Measurements from ENCODE around the gene ERC2.

The ERC2 gene

DNA sequence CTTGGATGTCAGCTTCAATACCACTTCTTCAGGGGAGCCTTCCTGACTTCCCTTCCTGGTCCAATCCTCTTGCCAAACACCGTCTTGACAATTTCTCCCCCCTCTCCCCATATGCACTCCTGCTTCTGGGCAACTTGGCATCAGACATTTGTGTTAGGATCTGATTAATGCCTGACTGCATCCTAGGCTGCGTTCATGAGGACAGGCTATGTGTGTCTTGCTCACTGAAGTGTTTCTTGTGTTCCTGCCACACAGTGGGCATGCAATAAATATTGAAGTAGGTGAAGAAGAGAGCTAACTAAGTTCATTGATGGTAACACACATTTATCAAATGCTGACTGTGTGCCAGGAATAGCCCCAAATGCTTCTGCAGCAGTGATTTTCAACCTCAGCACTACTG, 944.8 kb downstream of the ERC2 start:
- Histone ChIP-seq H3K27me3 (ENCODE audit: control insufficient read depth, insufficient read depth, low read length) (no peaks in the 10 kb centered on the region), H3K79me2 (no peaks in the 10 kb centered on the region), H3K4me3 (ENCODE audit: low read depth, low read length) (no peak overlapping the region), H3K4me1 (no peaks in the 10 kb centered on the region), H2AFZ (no peak overlapping the region), H3K36me3 (ENCODE audit: control insufficient read depth, insufficient read depth, low read length) (no peaks in the 10 kb centered on the region), H3K4me2 (ENCODE audit: low read length) (no peak overlapping the region), H3K9me3 (ENCODE audit: control insufficient read depth, low read length) (no peaks in the 10 kb centered on the region), H3K27ac (no peak overlapping the region), H3K9ac (no peak overlapping the region)
- TF ChIP-seq, protein P1, sequence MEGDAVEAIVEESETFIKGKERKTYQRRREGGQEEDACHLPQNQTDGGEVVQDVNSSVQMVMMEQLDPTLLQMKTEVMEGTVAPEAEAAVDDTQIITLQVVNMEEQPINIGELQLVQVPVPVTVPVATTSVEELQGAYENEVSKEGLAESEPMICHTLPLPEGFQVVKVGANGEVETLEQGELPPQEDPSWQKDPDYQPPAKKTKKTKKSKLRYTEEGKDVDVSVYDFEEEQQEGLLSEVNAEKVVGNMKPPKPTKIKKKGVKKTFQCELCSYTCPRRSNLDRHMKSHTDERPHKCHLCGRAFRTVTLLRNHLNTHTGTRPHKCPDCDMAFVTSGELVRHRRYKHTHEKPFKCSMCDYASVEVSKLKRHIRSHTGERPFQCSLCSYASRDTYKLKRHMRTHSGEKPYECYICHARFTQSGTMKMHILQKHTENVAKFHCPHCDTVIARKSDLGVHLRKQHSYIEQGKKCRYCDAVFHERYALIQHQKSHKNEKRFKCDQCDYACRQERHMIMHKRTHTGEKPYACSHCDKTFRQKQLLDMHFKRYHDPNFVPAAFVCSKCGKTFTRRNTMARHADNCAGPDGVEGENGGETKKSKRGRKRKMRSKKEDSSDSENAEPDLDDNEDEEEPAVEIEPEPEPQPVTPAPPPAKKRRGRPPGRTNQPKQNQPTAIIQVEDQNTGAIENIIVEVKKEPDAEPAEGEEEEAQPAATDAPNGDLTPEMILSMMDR (IDR thresholded peaks at IDR 0.05): no peak

DNA sequence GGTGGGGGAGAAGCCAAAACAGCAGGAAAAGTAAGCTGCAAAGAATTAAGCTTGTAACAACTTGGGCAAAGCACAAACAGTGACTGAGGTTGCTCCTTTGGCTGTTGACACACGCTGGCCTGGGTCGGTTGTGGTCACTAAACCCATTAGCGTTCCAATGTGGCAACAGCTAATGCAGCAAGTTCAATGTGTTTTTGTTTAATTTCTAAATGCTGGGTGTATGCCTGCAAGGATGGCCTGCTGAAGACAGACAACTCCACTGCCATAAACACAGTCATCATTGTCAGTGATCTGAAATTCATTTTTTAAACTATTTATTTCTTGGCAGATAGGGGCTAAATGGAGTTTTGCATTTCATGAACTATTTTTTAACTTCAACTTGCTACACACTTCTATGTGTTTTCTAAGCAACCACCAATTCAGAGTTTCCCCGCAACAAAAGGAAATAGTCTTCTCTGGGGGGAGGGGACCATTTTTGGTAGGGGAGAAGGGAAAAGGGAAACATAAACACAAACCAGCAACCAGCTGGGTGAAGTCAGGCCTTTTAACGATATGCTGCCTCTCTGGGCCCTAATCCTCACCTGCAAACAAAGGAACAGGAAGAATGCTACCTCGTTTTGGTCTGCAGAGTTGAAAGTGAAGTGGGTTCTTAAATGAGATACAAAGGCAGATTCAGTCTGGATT, 946.4 kb downstream of the ERC2 start:
- Histone ChIP-seq H3K4me3 (ENCODE audit: low read depth, low read length) (no peak overlapping the region), H3K27me3 (ENCODE audit: control insufficient read depth, insufficient read depth, low read length) (no peaks in the 10 kb centered on the region), H3K9ac (no peak overlapping the region), H3K27ac (no peak overlapping the region), H2AFZ (no peak overlapping the region), H3K9me3 (ENCODE audit: control insufficient read depth, low read length) (no peaks in the 10 kb centered on the region), H3K79me2 (no peaks in the 10 kb centered on the region), H3K36me3 (ENCODE audit: control insufficient read depth, insufficient read depth, low read length) (no peaks in the 10 kb centered on the region), H3K4me1 (no peaks in the 10 kb centered on the region), H3K4me2 (ENCODE audit: low read length) (no peak overlapping the region)
- TF ChIP-seq, protein P1 (IDR thresholded peaks at IDR 0.05): no peak

DNA sequence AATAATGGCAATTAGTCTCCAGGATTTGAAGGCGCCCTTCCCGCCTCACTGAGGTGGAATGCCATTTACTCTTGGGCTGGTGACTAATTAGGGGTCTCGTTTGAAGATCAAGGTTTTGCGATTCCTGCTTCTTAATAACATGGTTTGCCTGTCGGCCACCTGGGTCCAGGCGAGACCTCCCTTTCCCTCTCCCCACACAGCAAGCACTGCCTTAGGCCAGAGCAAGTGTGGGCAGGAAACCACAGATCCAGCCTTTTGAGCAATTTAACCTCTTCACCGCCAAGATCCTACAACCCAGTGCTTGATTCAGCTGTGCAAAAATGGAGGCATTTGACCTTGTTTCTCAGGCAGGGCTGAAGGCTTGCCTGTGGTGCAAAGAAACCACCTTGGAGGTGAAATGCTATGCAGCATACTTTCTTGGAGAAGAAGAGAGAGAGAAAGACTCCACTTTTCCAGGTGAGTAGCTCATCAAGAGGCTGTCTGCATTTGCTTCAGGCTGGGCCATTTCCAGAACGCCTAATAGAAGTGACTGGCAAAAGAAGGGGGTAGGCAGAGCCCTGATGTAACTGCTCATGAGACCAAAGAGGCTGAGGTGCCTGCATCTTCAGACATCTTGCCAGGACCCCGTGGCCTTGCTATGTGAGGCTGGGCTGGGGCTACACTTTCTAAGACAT, 947.1 kb downstream of the ERC2 start:
- H3K9me3 ChIP-seq (ENCODE audit: control insufficient read depth, low read length): no peaks in the 10 kb centered on the region
- no peaks in the 10 kb centered on the region for H3K36me3 ChIP-seq (ENCODE audit: control insufficient read depth, insufficient read depth, low read length)
- TF ChIP-seq, protein P1 (IDR thresholded peaks at IDR 0.05): no peak
- no peaks in the 10 kb centered on the region for H3K27me3 ChIP-seq (ENCODE audit: control insufficient read depth, insufficient read depth, low read length)
- H3K4me1 ChIP-seq: no peaks in the 10 kb centered on the region
- no peak overlapping the region for H3K4me2 ChIP-seq (ENCODE audit: low read length)
- no peak overlapping the region for H3K9ac ChIP-seq
- H3K27ac ChIP-seq: no peak overlapping the region
- no peak overlapping the region for H3K4me3 ChIP-seq (ENCODE audit: low read depth, low read length)
- H3K79me2 ChIP-seq: no peaks in the 10 kb centered on the region
- H2AFZ ChIP-seq: no peak overlapping the region

DNA sequence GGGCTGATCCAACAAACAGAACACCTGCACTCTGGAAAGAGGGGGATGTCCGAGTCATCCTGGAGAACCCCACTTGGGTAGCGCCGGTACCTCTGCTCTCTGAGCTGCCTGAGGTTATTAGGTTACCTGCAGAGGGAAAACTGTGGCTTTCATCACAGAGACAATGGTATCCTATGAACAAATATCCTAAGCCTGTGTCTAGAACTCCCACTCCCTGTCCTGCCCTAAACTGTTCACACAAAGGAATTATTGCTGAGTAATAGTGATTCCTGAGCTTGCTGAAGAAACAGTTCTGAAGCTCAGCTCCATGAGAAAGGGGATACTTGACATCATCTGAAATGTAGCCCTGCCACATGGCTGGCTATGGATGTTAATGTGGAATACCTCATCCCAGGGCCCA, 949.2 kb downstream of the ERC2 start:
- H3K4me2 ChIP-seq (ENCODE audit: low read length): no peak overlapping the region
- no peaks in the 10 kb centered on the region for H3K9me3 ChIP-seq (ENCODE audit: control insufficient read depth, low read length)
- H2AFZ ChIP-seq: no peak overlapping the region
- H3K4me1 ChIP-seq: no peaks in the 10 kb centered on the region
- TF ChIP-seq, protein P1 (IDR thresholded peaks at IDR 0.05): no peak
- H3K4me3 ChIP-seq (ENCODE audit: low read depth, low read length): no peak overlapping the region
- H3K27me3 ChIP-seq (ENCODE audit: control insufficient read depth, insufficient read depth, low read length): no peaks in the 10 kb centered on the region
- no peak overlapping the region for H3K27ac ChIP-seq
- no peaks in the 10 kb centered on the region for H3K36me3 ChIP-seq (ENCODE audit: control insufficient read depth, insufficient read depth, low read length)
- H3K9ac ChIP-seq: no peak overlapping the region
- H3K79me2 ChIP-seq: no peaks in the 10 kb centered on the region

DNA sequence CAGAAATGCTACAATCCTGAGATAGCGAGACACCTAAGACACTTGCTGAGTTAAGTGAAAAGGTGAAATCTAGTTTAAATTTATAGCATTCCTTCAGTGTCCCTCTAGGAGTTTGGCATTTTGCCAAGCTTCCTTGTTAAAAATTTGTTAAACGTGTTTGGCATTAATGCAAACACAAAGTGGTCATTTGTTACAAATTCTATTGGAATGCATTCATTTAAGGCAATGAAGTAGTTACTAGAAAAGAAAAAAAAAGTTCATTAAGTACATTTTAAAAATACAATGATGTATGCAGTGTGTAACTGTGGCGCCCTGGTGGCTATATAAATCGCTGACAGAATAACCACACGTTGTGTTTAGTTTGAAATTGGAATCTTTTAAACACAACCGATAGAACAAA, 949.8 kb downstream of the ERC2 start:
- Histone ChIP-seq H3K27ac (no peak overlapping the region), H3K4me3 (ENCODE audit: low read depth, low read length) (no peak overlapping the region), H2AFZ (no peak overlapping the region), H3K36me3 (ENCODE audit: control insufficient read depth, insufficient read depth, low read length) (no peaks in the 10 kb centered on the region), H3K27me3 (ENCODE audit: control insufficient read depth, insufficient read depth, low read length) (no peaks in the 10 kb centered on the region), H3K79me2 (no peaks in the 10 kb centered on the region), H3K9ac (no peak overlapping the region), H3K4me1 (no peaks in the 10 kb centered on the region), H3K4me2 (ENCODE audit: low read length) (no peak overlapping the region), H3K9me3 (ENCODE audit: control insufficient read depth, low read length) (no peaks in the 10 kb centered on the region)
- TF ChIP-seq, protein P1 (IDR thresholded peaks at IDR 0.05): no peak
